AG04449 (cell line): ENCODE data around the gene UBE2Q1.

Experiments
- CTCF ChIA-PET: fragments of 350-600 bp; formaldehyde crosslinking; extraction: SDS; loops from one replicate; lab custom pipeline; 2021; ENCODE audit warnings: antibody characterized with exemption; lab: Yijun Ruan, JAX
- POLR2A ChIA-PET: fragments of 400-600, 350-600 bp; formaldehyde crosslinking; extraction: SDS; loops from one replicate; lab custom pipeline; 2020; ENCODE audit warnings: antibody characterized with exemption, inconsistent platforms; lab: Yijun Ruan, JAX
- DNase-seq: peaks from one replicate; pipeline ENCODE4 v3.0.0-alpha.2; 2010; ENCODE audit warnings: low read depth, low spot score
- H3K4me3 ChIP-seq: 2 replicates; pipeline ENCODE4 v1.5.1; 2011; ENCODE audit warnings: low read depth, mild to moderate bottlenecking, control low read depth, low read length
- CTCF ChIP-seq: IDR thresholded peaks from one replicate; pipeline ENCODE4 v1.5.1; 2011; ENCODE audit warnings: mild to moderate bottlenecking, moderate library complexity, low read length, control low read depth, inconsistent platforms; ENCODE audit not compliant: insufficient read depth; ENCODE audit errors: missing control alignments

Gene UBE2Q1

GRCh38 chr1:154501423-154502065 is 56.9 kb downstream of the UBE2Q1 start:
- no peak for DNase-seq
- ChIA-PET POLR2A (no interaction called here), CTCF (interaction anchor here (0.6 to 3.4 kb wide), 5 partner anchors 8 to 58 kb away, joined by 3 to 21 read pairs (median 4); no protein-coding TSS in a partner anchor)
- no peak for TF ChIP-seq CTCF
- no peak overlapping the region for H3K4me3 ChIP-seq

DNA sequence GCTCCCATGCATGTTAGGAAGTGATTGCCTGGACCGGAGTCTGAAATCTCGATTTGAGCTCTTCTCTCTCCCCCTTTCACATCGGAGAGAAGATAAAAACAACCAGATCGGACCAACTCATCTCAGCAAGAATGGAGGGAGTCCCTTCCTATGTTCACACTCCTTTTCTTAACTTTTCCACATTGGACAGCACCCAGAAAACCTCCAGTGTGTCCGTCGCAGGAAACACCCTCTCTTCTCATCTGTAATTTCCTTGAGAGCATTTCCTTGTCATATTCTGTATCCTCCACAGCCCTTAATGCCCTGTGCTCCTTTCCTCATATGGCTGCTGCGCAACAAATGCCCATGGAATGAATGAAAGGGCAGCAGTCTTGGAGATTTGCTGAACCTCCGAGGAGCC is 57.9 kb downstream of the UBE2Q1 start:
- DNase-seq: no peak

DNA sequence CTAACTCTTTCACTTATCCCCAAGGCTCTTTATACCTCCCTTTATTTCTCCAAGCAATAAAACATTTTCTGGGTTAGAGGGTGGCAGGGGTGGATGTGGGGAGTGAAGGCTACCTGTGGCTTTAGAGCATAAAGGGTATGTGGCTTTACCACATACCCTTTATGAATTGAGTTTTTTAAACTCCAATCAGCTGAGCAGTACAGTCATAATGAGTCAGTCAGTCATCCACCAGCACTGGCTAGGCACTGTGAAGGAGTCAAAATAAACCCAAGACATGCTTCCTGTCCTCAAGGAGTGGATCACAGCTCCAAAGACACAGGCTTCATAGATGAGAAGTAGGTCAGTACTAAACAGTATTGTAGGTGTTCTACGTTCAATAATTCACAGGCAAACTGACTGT is 59.0 kb downstream of the UBE2Q1 start:
- H3K4me3 ChIP-seq: no peak overlapping the region

More for the DNA sequence above, 57.9 kb downstream of the UBE2Q1 start:
- POLR2A ChIA-PET: no interaction called here
- CTCF ChIA-PET: interaction anchor here (2.1 to 3.4 kb wide), 3 partner anchors 9 to 46 kb away, joined by 6 to 21 read pairs (median 9); no protein-coding TSS in a partner anchor
- no peak for TF ChIP-seq CTCF
- H3K4me3 ChIP-seq: no peak overlapping the region

More for the DNA sequence above, 59.0 kb downstream of the UBE2Q1 start:
- ChIA-PET CTCF (interaction anchor here (1.2 to 3.4 kb wide), 4 partner anchors 10 to 47 kb away, joined by 3 to 21 read pairs (median 8); no protein-coding TSS in a partner anchor), POLR2A (no interaction called here)
- no peak for TF ChIP-seq CTCF
- no peak for DNase-seq
